Hematopoietic multipotent progenitor cell treated with erythropoietin and hydrocortisone succinate and interleukin-3 and kit ligand, for 15 days (in vitro differentiated cells): ENCODE measurements around the gene GNPTAB.
A peak's percentile ranks its signal among the peaks of the same experiment; 100 is the strongest.
"Not testable (repeated sequence)": the region's sequence is repeated elsewhere in the genome, so short reads cannot be mapped to it uniquely, and the experiment has no call there.

Experiments used
- DNase-seq: peaks from one replicate; pipeline ENCODE4 v3.0.0-alpha.2; 2015; ENCODE audit warnings: low spot score

Gene GNPTAB

GRCh38 chr12:101830367-101831325, at the start of gene GNPTAB:
GNPTAB (minus strand) TSS chr12:101830959; CDS start chr12:101830675, 284 bp downstream.
- peak; percentile 97 for DNase-seq

- DNase-seq, result peak; percentile 55
Observed at GRCh38 chr12:101878243-101878821, 47.6 kb upstream of the GNPTAB start.

- DNase-seq, result peak; percentile 17
Observed at GRCh38 chr12:101877806-101878242, 47.1 kb upstream of the GNPTAB start.

- DNase-seq, result peak; percentile 82
Observed at GRCh38 chr12:101876861-101877805, 46.4 kb upstream of the GNPTAB start, which contains the start of gene DRAM1. DRAM1 (plus strand) TSS chr12:101877580; CDS start chr12:101877790, 210 bp downstream.

- DNase-seq, result no peak
Observed at GRCh38 chr12:101876322-101876860, 45.6 kb upstream of the GNPTAB start.

GRCh38 chr12:101875162-101875561, 44.4 kb upstream of the GNPTAB start:
- DNase-seq, result no peak

- DNase-seq, result no peak
Observed at GRCh38 chr12:101870925-101871324, 40.2 kb upstream of the GNPTAB start.

GRCh38 chr12:101867619-101868018, 36.9 kb upstream of the GNPTAB start:
- DNase-seq, result not testable (repeated sequence)

- no peak for DNase-seq
Observed at GRCh38 chr12:101866615-101867373, 36.0 kb upstream of the GNPTAB start.

- DNase-seq, result no peak
Observed at GRCh38 chr12:101863981-101864380, 33.2 kb upstream of the GNPTAB start.

GRCh38 chr12:101862245-101862644, 31.5 kb upstream of the GNPTAB start:
- DNase-seq, result no peak

- DNase-seq, result not testable (repeated sequence)
Observed at GRCh38 chr12:101861688-101862087, 30.9 kb upstream of the GNPTAB start.

- DNase-seq, result no peak
Observed at GRCh38 chr12:101859664-101860607, 29.2 kb upstream of the GNPTAB start.

- no peak for DNase-seq
Observed at GRCh38 chr12:101858361-101858760, 27.6 kb upstream of the GNPTAB start.

- no peak for DNase-seq
Observed at GRCh38 chr12:101857043-101857558, 26.3 kb upstream of the GNPTAB start.

GRCh38 chr12:101856614-101857013, 25.9 kb upstream of the GNPTAB start:
- DNase-seq, result not testable (repeated sequence)

- DNase-seq, result no peak
Observed at GRCh38 chr12:101855976-101856375, 25.2 kb upstream of the GNPTAB start.

- peak; percentile 49 for DNase-seq
Observed at GRCh38 chr12:101855364-101855884, 24.7 kb upstream of the GNPTAB start.

- no peak for DNase-seq
Observed at GRCh38 chr12:101854747-101855146, 24.0 kb upstream of the GNPTAB start.
